Stimulated activated CD8-positive, alpha-beta memory T cell treated with anti-CD3 and anti-CD28 coated beads, Interleukin-2, amount 100 ng/mL, for 1 hour (primary cell): Measurements from ENCODE around the gene YRDC.

Experiments
- DNase-seq, 2 donors: peaks; one replicate each; pipeline ENCODE4 v3.0.0-alpha.2; 2020; ENCODE audit warnings: low read depth in 2 of 2

YRDC gene, protein sequence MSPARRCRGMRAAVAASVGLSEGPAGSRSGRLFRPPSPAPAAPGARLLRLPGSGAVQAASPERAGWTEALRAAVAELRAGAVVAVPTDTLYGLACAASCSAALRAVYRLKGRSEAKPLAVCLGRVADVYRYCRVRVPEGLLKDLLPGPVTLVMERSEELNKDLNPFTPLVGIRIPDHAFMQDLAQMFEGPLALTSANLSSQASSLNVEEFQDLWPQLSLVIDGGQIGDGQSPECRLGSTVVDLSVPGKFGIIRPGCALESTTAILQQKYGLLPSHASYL

DNA sequence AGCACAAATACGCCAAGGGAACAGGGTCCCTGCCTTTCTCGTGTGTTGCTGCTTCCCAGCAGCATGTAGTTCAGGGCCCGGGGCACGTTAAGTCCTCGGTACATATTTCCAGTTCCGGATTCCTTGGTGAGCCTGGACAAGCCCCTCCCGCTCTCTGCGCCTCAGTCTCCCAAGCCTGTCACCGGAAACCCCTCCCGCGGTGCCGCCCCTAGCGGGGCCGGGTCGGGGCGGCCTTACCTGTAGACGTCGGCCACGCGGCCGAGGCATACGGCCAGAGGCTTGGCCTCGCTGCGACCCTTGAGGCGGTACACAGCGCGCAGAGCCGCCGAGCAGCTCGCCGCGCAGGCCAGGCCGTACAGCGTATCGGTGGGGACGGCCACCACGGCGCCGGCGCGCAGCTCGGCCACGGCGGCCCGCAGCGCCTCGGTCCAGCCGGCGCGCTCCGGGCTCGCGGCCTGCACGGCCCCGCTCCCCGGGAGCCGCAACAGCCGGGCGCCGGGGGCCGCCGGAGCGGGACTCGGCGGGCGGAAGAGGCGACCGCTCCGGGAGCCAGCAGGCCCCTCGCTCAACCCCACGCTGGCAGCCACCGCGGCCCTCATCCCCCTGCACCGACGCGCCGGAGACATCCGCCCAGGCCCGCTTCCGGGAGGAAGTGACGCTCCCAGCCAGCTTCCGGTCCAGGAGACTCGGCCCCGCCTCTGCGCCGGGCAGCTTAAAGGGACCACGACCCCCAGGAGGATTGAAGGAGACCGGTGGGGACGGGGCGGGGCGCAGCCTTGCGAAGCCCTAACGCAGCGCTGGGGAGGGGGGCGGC is at the start of gene YRDC, which contains the start of gene C1orf122:
Gene YRDC, minus strand, starts transcription at position 654 of the 814 bp plus-strand sequence. Its CDS starts 28 bp downstream, at position 626.
Gene C1orf122, plus strand, starts transcription at position 236 of the 814 bp plus-strand sequence. CDS start 615 bp downstream, outside the sequence.
- peak; percentile 89 for DNase-seq

DNA sequence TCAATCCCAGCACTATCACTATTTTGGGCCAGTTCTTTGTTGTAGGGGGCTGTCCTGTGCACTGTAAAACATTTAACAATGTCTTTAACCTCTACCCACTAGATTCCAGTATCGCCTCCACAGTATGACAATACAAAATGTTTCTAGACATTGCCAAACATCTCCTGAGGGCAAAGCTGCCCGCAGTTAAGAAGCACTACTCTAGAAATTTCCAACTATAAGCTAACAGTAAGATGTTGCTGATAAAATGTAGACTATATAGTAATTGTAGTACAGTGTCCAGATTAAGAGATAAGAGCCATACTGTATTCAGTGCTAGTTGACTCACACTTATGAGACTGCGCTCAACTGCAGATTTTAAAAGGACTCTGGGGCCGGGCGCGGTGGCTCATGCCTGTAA is 46.4 kb upstream of the YRDC start:
- no peak for DNase-seq

DNA sequence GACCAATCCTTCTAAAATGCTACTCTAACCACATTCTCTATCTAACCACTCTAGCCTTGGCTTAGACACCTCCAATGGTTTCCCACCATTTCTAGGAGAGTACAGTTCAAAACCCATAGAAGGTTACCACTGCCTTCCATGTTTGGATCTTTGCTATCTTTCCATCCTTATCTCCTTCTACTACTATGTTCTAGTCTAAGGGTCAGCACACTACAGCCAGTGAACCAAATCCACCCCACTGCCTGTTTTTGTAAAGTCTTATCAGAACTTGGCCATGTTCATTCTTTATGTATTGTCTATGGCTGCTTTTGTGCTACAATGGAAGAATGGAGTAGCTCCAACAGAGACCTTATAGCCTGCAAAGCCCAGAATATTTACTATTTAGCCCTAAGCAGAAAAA is 45.1 kb upstream of the YRDC start:
- no peak for DNase-seq

DNA sequence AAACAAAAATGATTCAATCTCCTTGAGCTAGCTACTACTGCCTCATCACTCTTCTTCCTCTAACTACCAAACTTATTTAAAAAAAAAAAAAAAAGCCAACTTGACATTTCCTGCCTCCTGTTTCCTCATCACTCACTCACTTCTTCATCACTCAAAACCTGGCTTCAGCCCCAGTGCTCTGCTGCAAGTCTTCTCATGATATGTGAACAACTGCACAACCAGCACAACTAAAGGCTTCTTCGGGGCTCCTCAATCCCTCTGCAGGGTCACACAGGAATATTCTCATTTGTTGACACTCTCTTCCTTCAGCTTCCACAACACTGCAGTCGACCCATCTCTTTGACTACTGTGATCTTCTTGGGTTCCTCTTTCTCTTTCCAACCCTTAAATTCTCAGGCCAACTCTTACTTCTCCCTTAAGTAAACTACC is 43.8 kb upstream of the YRDC start:
- no peak for DNase-seq

DNA sequence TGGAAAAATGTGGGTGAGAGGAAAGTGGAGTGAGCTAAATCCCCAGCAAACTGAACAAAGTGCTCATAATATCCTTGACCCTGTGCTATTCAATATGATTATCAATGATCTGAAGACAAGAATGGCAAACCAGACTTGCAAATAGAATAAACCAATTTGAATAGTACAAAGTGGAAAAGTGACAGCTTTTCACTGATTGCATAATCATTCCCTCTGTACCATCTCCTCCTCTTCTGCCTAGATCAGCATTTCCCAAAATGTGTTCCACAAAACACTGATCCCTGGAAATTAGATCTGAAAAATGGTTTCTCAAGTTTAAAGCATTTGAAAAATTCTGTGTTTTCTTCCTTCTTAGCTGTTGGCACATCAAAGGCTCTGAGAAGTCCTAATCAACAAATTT is 43.3 kb upstream of the YRDC start:
- DNase-seq, result no peak

DNA sequence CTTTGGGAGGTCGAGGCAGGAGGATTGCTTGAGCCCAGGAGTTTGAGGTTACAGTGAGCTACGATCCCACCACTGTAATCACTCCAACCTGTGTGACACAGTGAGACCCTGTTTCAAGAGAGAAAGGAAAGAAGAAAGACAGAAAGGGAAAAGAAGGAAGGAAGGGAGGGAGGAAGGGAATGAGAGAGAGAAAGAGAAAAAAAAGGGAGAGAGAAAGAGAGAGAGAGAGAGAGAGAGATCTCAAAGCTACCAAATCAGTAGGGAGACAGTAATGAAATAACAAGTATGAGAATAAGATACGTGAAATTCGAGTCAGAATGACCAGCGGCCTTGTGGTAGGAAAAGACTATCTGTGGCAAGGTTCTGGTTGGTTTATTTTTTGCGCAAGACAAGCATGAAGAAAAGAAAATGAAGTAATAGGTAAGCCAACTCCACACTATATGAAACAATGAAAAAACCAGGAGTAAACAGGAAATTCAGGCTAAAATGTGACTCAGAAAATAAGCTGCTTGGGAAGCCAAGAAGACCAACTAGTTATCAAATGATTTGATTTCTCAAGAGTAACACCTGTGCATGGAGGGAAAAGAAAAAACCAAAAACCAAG is 42.4 kb upstream of the YRDC start:
- DNase-seq, result no peak

DNA sequence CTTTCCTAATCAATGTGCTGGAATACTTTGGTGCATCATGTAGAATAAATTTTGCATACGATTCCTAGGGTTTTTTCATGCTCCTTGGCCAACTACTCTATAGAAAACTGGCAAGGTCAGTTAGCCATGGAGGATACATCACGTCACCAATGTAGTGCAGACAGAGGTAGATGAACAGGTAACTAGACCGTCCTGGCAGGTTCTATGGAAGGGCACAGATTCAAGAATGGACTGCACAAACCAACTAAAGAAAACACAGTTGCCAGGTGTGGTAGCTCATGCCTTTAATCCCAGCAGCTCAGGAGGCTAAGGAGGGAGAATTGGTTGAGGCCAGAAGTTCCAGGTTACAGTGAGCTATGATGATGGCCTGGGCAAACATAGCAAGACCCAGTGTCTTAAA is 41.5 kb upstream of the YRDC start:
- DNase-seq, result no peak

DNA sequence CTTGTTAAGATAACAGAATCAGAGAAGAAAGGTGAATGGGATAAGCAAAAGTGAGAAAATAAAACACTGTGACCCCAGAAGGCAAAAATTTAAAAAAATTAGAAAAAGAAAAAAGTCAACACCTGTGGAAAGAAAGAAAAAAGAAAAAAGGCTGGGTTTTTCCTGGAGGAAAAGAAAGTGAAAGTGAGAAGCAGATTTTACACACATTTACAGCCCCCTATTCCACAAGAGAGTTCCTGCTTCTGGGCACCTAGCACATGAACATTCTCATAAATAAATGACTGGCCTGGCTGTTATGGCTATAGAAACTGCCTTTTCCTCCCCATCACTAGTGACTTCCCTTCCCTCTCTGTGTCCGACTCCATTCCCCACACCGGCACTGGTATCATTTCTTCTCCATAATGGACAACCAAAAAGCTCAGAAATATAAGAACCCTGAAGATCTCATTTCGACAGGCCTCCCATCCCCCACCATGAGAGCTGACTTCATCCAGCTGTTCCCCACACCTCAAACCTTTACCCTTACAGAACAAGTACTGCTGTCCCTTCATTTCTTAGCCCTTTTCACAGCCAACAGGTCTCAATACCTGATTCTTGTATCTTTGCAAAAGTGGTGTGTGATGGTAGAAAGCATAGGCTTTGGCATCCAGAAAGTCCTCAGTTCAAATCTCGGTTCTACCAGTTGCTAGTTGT is 38.8 kb upstream of the YRDC start:
- no peak for DNase-seq

DNA sequence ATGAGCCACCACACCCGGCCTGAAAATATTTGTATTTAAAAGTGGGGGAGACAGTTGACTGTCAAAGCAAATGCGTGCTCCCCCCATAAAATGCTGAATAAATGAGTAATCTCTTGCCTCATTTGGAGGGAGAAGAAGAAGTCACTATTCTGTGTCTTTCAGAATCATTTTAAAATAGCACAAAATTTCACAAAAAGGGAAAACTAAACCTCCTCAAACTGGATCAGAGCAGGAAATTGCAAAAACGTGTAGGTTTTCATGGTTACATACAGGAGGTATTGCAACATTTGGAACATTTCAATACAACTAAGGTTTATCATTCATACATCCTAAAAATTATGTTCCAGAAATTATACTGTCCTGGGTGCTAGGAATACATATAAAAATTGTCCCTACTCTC is 37.8 kb upstream of the YRDC start:
- no peak for DNase-seq

DNA sequence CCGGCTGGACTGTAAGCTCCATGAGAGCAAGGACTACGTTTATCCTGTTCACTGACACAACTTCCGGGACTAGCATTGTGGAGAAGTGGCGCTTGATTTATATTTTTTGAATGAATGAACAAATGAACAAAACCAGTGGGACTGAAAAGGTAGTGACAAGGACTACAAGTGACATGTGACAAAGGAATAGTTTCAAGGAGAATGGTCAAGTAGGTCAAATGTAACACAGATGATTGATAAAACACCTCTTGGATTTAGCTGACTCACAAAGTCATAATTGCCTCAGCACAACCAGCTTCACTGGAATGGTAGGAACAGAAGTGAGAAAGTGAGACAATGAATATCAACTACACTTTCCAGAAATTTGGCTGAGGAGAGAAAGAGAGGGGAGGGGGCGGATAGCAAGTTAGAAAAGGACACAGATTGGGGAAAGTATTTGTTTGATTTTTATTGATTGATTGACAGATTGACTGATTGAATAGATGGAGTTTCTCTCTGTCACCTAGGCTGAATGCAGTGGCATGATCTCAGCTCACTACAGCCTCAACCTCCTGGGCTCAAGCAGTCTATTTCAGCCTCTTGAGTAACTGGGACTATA is 37.1 kb upstream of the YRDC start:
- DNase-seq, result no peak

DNA sequence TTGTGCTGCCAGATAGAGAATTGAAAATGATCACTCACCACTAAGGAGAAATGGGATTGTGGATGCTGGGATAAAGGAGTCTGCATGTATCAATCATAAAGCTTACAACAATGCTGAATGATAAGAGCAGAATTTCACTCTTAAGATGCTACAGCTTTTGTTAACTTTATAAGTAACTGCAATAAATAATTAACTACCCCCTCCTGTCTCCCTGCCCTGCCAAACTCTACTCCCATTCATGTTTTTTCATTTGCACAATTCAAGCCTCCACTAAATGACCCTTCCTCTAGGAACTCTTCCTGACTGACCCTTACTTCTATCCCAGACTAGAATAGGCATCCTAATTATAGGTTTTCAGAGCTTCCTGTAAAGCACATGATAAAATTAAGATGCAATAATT is 36.5 kb upstream of the YRDC start:
- no peak for DNase-seq

DNA sequence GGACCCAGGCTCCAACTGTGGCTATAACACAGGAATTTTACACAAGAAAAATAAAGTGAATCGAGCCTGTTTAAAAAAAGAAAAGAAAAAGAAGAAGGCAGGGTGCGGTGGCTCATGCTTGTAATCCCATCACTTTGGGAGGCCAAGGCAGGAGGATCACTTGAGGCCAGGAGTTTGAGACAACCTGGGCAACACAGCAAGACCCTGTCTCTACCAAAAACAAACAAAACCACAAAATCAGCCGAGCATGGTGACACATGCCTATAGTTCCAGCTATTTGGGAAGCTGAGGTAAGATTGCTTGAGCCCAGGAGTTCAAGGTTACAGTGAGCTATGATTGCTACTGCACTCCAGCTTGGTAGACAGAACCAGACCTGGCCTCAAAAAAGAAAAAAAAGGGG is 33.6 kb upstream of the YRDC start:
- no peak for DNase-seq

DNA sequence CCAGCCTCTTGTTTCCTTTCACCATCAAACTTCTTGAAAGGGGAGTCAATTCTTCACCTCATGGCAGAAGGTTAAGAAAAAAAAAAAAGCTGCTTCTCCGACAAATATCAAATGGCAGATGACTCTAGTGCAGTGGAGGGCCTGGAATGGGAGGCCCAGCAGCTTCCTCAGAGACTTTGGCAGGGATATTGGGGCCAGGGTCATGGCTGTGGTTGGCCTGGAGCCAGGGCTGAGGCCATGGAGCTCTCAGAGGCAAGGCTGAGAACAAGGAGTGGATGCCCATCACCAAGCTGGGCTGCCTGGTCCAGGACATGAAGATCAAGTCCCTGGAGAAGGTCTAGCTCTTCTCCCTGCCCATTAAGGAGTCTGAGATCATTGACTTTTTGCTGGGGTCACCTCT is 32.7 kb upstream of the YRDC start:
- no peak for DNase-seq

DNA sequence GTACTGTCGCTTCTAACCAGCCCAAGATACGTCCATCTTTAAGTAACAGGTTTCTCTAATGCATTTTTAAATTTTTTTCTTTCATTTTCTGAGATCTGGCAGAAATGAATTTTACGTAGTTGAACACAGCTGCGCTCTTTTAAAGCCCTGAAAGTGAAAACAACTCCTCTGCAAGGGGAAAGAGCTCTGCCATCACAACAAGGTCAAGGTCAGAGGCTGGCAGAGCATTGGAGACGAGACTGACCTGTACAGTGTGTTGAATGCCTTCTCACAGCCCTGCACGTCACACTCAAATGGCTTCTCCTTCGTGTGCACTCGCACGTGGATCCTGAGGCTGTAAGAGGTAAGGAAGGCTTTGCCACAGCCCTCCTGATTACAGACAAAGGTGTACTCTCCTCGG is 31.7 kb upstream of the YRDC start:
- DNase-seq, result no peak

DNA sequence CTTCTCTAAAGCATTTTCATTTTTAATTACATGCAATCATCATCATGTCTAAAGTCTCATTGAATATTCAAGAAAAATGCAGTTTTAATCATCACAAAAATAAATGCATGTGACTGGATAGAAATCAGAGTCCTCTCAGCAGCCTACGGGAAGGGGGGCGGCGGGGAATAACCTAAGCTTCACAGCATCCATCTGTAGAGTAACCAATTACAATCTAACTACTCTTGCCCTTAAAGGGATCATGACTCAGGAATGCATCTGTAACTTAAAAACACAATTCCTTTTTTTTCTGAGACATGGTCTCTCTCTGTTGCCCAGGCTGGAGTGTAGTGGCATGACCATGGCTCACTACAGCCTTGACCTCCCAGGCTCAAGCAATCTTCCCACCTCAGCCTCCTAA is 28.8 kb upstream of the YRDC start:
- no peak for DNase-seq

DNA sequence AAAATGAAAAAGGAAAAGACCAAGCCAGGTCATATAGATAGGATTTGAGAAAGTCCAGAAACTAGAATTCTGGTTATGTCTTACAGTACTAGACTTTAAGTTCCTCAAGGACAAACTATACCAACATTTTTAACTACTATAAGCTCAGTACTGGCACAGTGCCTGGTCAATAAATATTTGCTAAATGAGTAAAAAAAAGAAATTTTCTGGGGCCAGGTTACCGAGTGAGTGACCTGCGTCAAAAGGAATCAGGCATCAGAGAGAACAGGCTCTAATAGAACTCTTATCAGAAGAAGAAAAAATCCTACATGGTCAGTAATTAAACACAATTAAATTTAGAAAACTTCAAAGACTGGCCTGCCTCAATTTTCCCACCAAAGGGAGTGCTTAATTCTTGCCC is 23.8 kb upstream of the YRDC start:
- DNase-seq, result no peak

DNA sequence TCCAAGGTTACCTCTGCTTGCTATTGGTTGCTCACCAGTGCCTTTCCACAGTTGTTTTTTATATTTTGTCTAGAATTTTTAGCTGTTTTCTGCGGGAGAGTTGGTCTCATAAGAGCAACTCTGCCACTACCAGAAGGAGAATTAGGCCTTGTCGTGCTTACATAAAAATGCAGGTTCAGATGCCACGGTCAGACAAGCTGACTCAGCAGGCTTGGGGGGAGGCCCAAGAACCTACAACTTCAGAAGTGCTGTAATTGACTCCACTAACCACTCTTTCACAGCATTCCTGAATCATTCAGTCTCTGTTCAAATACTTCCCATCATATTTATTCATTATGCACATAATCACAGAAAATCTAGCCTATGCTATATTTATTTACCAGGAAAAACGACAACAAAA is 23.1 kb upstream of the YRDC start:
- DNase-seq, result no peak

DNA sequence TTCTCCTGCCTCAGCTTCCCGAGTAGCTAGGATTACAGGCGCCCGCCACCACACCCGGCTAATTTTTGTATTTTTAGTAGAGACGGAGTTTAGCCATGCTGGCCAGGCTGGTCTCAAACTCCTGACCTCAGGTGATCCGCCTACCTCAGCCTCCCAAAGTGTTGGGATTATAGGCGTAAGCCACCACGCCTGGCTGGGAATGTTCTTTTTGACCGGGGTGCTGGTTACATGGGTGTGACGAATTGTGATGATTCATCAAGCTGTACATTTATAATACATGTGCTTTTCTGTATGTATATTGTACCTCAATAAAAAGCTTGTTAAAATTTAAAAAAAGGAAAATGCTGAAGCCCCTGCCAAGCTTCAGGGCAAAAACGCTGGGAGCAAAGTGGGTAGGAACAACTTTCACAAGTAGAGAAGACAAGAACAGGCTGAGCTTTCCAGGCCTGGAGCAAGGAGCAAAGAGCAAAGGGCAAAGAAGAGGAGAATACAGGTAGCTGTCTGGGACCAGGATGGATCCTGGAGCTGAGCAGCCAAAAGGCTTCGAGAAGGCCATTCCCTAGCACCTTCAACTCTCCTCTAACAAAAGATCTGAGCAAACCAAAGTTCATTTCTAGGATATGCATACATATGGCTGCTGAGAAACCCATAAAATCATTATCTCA is 20.5 kb upstream of the YRDC start:
- no peak for DNase-seq

DNA sequence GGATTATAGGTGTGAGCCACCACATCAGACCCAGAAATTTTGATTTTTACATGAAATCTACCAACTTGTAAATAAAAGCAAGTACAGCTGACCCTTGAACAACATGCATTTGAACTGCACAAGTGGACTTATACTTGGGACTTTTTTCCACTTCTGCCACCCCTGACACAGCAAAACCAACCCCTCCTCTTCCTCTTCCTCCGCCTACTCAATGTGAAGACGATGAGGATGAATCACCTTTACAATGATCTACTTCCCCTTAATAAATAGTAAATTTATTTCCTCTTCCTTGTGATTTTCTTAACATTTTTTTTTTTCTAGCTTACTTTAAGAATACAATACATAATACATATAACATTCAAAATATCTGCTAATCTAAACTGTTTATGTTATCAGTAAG is 17.5 kb upstream of the YRDC start:
- no peak for DNase-seq

DNA sequence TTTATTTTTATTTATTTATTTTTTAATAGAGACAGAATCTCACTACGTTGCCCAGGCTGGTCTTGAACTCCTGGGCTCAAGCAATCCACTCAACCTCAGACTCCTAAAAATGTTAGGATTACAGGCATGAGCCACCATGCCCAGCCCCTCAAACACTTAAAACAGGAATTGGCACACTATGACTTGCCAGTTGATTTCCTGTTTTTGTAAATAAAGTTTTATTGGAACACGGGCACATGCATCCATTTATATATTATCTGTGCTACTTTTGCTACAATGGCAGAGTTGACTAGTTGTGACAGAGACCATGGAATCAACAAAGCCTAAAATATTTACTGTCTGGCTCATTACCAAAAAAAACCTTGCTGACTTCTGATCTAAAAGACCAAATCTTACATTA is 16.0 kb upstream of the YRDC start:
- DNase-seq, result no peak
